Suprapubic skin (tissue), 4 donors: ENCODE data around the gene GULP1. TPM values are rescaled to one million over a fixed set of nuclear protein-coding genes. Genes with fewer than 3 reads are reported as not detected.
"Not testable (repeated sequence)": the region's sequence is repeated elsewhere in the genome, so short reads cannot be mapped to it uniquely, and the experiment has no call there.

ENCODE experiments used
- DNase-seq, 2 donors: peaks; one replicate each; pipeline ENCODE4 v3.0.0-alpha.2; 2019; ENCODE audit warnings: low spot score in 2 of 2
- H3K27ac ChIP-seq: fragments of 200-600 bp; sonication (generic); one replicate; pipeline ENCODE4 v1.5.1; 2019
- H3K27me3 ChIP-seq: fragments of 200-600 bp; sonication (generic); one replicate; pipeline ENCODE4 v1.5.1; 2019
- H3K36me3 ChIP-seq: fragments of 200-600 bp; sonication (generic); one replicate; pipeline ENCODE4 v1.5.1; 2019
- H3K4me1 ChIP-seq: fragments of 200-600 bp; sonication (generic); one replicate; pipeline ENCODE4 v1.5.1; 2019
- H3K4me3 ChIP-seq: fragments of 200-600 bp; sonication (generic); one replicate; pipeline ENCODE4 v1.5.1; 2019; ENCODE audit warnings: mild to moderate bottlenecking
- H3K9me3 ChIP-seq: fragments of 200-600 bp; sonication (generic); one replicate; pipeline ENCODE4 v1.5.1; 2019
- CTCF ChIP-seq, 2 donors: fragments of 200-600 bp in 1 of 2; fragments of 450-650 bp in 1 of 2; sonication (generic) in 1 of 2; IDR thresholded peaks; one replicate each; pipeline ENCODE4 v1.5.1; 2016 to 2019; ENCODE audit warnings: antibody characterized with exemption in 2 of 2, mild to moderate bottlenecking in 1 of 2, moderate library complexity in 1 of 2
- EP300 ChIP-seq: sonication (generic); formaldehyde crosslinking; IDR thresholded peaks from one replicate; pipeline ENCODE4 v1.6.1; 2017; ENCODE audit warnings: antibody characterized with exemption
- POLR2A ChIP-seq, 2 donors: fragments of 450-650 bp; IDR thresholded peaks; one replicate each; pipeline ENCODE4 v1.6.1; 2017; ENCODE audit warnings: antibody characterized with exemption in 2 of 2, mild to moderate bottlenecking in 2 of 2, moderate library complexity in 2 of 2
- POLR2AphosphoS5 ChIP-seq, 3 donors: sonication (generic); formaldehyde crosslinking; IDR thresholded peaks; one replicate each; pipeline ENCODE4 v1.6.1; 2017; ENCODE audit warnings: antibody characterized with exemption in 3 of 3
- WGBS: methylation state at CpG from one replicate; pipeline ENCODE4 v1.1.5; 2018; 5-methylcytosine and 5-hydroxymethylcytosine counted together
- total RNA-seq, 4 donors: library from RNA; depleted of rRNA; stranded (reverse); fragments of >200 nt; gene quantifications; one replicate each; pipeline ENCODE4 v1.1.0, GENCODE V29; 2016

Gene GULP1
- total RNA-seq, 4 donors from 2014 or later, result 14.3 to 21.3 (median 17.5) TPM

GRCh38 chr2:188529710-188530109 lies 238.0 kb downstream of the GULP1 start:
- Histone ChIP-seq H3K36me3 (no peaks in the 10 kb centered on the region), H3K4me1 (no peaks in the 10 kb centered on the region), H3K27ac (no peak overlapping the region), H3K27me3 (no peaks in the 10 kb centered on the region), H3K4me3 (no peak overlapping the region), H3K9me3 (no peaks in the 10 kb centered on the region)
- no peak for TF ChIP-seq POLR2AphosphoS5 (IDR thresholded peaks at IDR 0.05)
- TF ChIP-seq CTCF (IDR thresholded peaks at IDR 0.05), result no peak
- no peak for TF ChIP-seq POLR2A (IDR thresholded peaks at IDR 0.05)
- no peak for TF ChIP-seq EP300
- WGBS, result 93% methylated on average over 1 of the region's 1 CpG
- DNase-seq, result no peak

GRCh38 chr2:188534875-188535274 lies 243.2 kb downstream of the GULP1 start:
- Histone ChIP-seq H3K9me3 (no peaks in the 10 kb centered on the region), H3K36me3 (no peaks in the 10 kb centered on the region), H3K27ac (no peak overlapping the region), H3K4me3 (no peak overlapping the region), H3K27me3 (no peaks in the 10 kb centered on the region), H3K4me1 (no peaks in the 10 kb centered on the region)
- WGBS, result 94% methylated on average over 2 of the region's 2 CpGs
- TF ChIP-seq EP300 (no peak), POLR2A (IDR thresholded peaks at IDR 0.05) (no peak), CTCF (IDR thresholded peaks at IDR 0.05) (no peak), POLR2AphosphoS5 (IDR thresholded peaks at IDR 0.05) (no peak)
- no peak for DNase-seq

DNA sequence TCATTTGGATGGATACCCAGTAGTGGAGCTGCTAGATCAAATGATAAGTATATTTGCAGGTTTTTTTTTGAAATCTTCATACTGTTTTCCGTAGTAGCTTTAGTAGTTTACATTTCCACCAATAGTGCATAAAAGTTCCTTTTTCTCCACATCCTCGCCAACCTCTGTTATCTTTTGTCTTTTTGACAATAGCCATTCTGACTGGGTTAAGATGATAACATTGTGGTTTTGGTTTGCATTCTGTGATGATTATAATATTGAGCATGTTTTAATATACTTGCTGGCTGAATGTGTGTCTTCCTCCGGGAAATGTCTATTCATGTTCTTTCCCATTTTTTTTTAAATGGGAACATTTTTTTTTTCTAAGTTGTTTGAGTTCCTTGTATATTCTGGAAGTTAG lies 260.0 kb downstream of the GULP1 start:
- no peaks in the 10 kb centered on the region for H3K4me1 ChIP-seq
- H3K4me3 ChIP-seq, result no peak overlapping the region
- 78% methylated on average over 3 of the region's 3 CpGs for WGBS
- H3K27ac ChIP-seq, result no peak overlapping the region
- no peak for DNase-seq
- H3K9me3 ChIP-seq, result no peaks in the 10 kb centered on the region
- H3K27me3 ChIP-seq, result no peaks in the 10 kb centered on the region
- TF ChIP-seq EP300 (no peak), POLR2A (IDR thresholded peaks at IDR 0.05) (no peak), CTCF (IDR thresholded peaks at IDR 0.05) (no peak), POLR2AphosphoS5 (IDR thresholded peaks at IDR 0.05) (no peak)
- H3K36me3 ChIP-seq, result no peaks in the 10 kb centered on the region

- H3K9me3 ChIP-seq, result no peaks in the 10 kb centered on the region
- H3K27me3 ChIP-seq, result no peaks in the 10 kb centered on the region
- no peak overlapping the region for H3K27ac ChIP-seq
- no peak for DNase-seq
- H3K4me3 ChIP-seq, result no peak overlapping the region
- WGBS, result 93% methylated on average over 1 of the region's 1 CpG
- H3K4me1 ChIP-seq, result no peaks in the 10 kb centered on the region
- no peaks in the 10 kb centered on the region for H3K36me3 ChIP-seq
- TF ChIP-seq EP300 (no peak), POLR2AphosphoS5 (IDR thresholded peaks at IDR 0.05) (no peak), POLR2A (IDR thresholded peaks at IDR 0.05) (no peak), CTCF (IDR thresholded peaks at IDR 0.05) (no peak)
Observed at GRCh38 chr2:188557081-188557480, 265.4 kb downstream of the GULP1 start.

- not testable (repeated sequence) for H3K36me3 ChIP-seq, H3K27me3 ChIP-seq, DNase-seq, H3K4me3 ChIP-seq, H3K27ac ChIP-seq, H3K9me3 ChIP-seq, H3K4me1 ChIP-seq
- WGBS, result 95% methylated on average over 2 of the region's 2 CpGs
Observed at GRCh38 chr2:188559455-188559854, 267.8 kb downstream of the GULP1 start.

- no peak for TF ChIP-seq EP300
- TF ChIP-seq CTCF (IDR thresholded peaks at IDR 0.05), result no peak
- no peak for TF ChIP-seq POLR2AphosphoS5 (IDR thresholded peaks at IDR 0.05)
- TF ChIP-seq POLR2A (IDR thresholded peaks at IDR 0.05), result no peak
- Histone ChIP-seq H3K4me1 (no peaks in the 10 kb centered on the region), H3K4me3 (no peak overlapping the region), H3K27me3 (no peaks in the 10 kb centered on the region), H3K27ac (no peak overlapping the region), H3K36me3 (no peaks in the 10 kb centered on the region), H3K9me3 (no peaks in the 10 kb centered on the region)
- peak in 1 of 2 donors; percentile 62 for DNase-seq
- 90% methylated on average over 3 of the region's 4 CpGs for WGBS
Observed at GRCh38 chr2:188561473-188561979, 269.9 kb downstream of the GULP1 start.
